Thoracic aorta (tissue), 2 donors: ENCODE measurements around the gene SULF2. TPM values are rescaled to one million over a fixed set of nuclear protein-coding genes. Genes with fewer than 3 reads are reported as not detected.

Experiments
- ATAC-seq: fragments of 150-250 bp; one replicate; pipeline ENCODE4 v1.8.0; 2017; ENCODE audit warnings: low read depth; ENCODE audit not compliant: insufficient number of reproducible peaks, low FRiP score
- DNase-seq: peaks from one replicate; pipeline ENCODE4 v3.0.0-alpha.2; 2020; ENCODE audit warnings: low spot score
- H3K27ac ChIP-seq, 2 donors: fragments of 200-600 bp; sonication (generic); 1 replicate in 1 of 2; 2 replicates in 1 of 2; pipeline ENCODE4 v1.5.1; 2016; ENCODE audit warnings: mild to moderate bottlenecking in 2 of 2, moderate library complexity in 2 of 2
- H3K27me3 ChIP-seq: fragments of 200-600 bp; sonication (generic); replicated peaks from 2 replicates; pipeline ENCODE4 v1.6.0; 2016; ENCODE audit warnings: mild to moderate bottlenecking; ENCODE audit not compliant: insufficient read depth
- H3K36me3 ChIP-seq: fragments of 200-600 bp; sonication (generic); one replicate; pipeline ENCODE4 v1.5.1; 2016
- H3K4me1 ChIP-seq, 2 donors: fragments of 200-600 bp; sonication (generic); 1 replicate in 1 of 2; 2 replicates in 1 of 2; pipeline versions ENCODE4 v1.5.1 to v1.6.0; 2016; ENCODE audit warnings: low read depth in 2 of 2, mild to moderate bottlenecking in 1 of 2; ENCODE audit not compliant: control insufficient read depth in 1 of 2
- H3K4me3 ChIP-seq: fragments of 200-600 bp; sonication (generic); 2 replicates; pipeline ENCODE4 v1.5.1; 2016; ENCODE audit warnings: mild to moderate bottlenecking
- H3K9me3 ChIP-seq: fragments of 200-600 bp; sonication (generic); 2 replicates; pipeline ENCODE4 v1.5.1; 2016
- CTCF ChIP-seq: fragments of 200-600 bp; sonication (generic); IDR thresholded peaks from one replicate; pipeline ENCODE4 v1.5.1; 2019; ENCODE audit warnings: antibody characterized with exemption
- total RNA-seq, 2 donors: library from RNA; depleted of rRNA; stranded (reverse); fragments of >200 nt; gene quantifications; one replicate each; pipeline versions ENCODE4 v1.1.0 to v1.2.3, GENCODE V29; 2016

SULF2 gene
- total RNA-seq, 2 donors from 2014 or later = 39.0 to 53.9 TPM

GRCh38 chr20:47675190-47676142, 109.8 kb downstream of the SULF2 start:
- Histone ChIP-seq H3K9me3 (no peaks in the 10 kb centered on the region), H3K36me3 (no peaks in the 10 kb centered on the region), H3K27me3 (no peaks in the 10 kb centered on the region), H3K4me3 (no peak overlapping the region), H3K4me1 (no peaks in the 10 kb centered on the region), H3K27ac (no peak overlapping the region)
- DNase-seq = no peak
- no peak for ATAC-seq
- no peak for TF ChIP-seq CTCF

GRCh38 chr20:47674686-47675085, 110.6 kb downstream of the SULF2 start:
- no peak overlapping the region for H3K27ac ChIP-seq
- H3K36me3 ChIP-seq = no peaks in the 10 kb centered on the region
- no peak for DNase-seq
- H3K9me3 ChIP-seq = no peaks in the 10 kb centered on the region
- H3K4me3 ChIP-seq = no peak overlapping the region
- TF ChIP-seq CTCF = no peak
- H3K4me1 ChIP-seq = no peaks in the 10 kb centered on the region
- ATAC-seq = no peak
- H3K27me3 ChIP-seq = no peaks in the 10 kb centered on the region

- ATAC-seq = no peak
- TF ChIP-seq CTCF = no peak
- no peak for DNase-seq
- H3K27ac ChIP-seq = no peak overlapping the region
- H3K9me3 ChIP-seq = no peaks in the 10 kb centered on the region
- H3K27me3 ChIP-seq = no peaks in the 10 kb centered on the region
- no peaks in the 10 kb centered on the region for H3K4me1 ChIP-seq
- H3K4me3 ChIP-seq = no peak overlapping the region
- H3K36me3 ChIP-seq = no peaks in the 10 kb centered on the region
Measured at GRCh38 chr20:47674145-47674544, 111.1 kb downstream of the SULF2 start.

GRCh38 chr20:47673671-47673955, 111.7 kb downstream of the SULF2 start:
- Histone ChIP-seq H3K27ac (no peak overlapping the region), H3K36me3 (no peaks in the 10 kb centered on the region), H3K27me3 (no peaks in the 10 kb centered on the region), H3K4me3 (no peak overlapping the region), H3K9me3 (no peaks in the 10 kb centered on the region), H3K4me1 (no peaks in the 10 kb centered on the region)
- no peak for TF ChIP-seq CTCF
- ATAC-seq (no peak), DNase-seq (no peak)

GRCh38 chr20:47672886-47673670, 112.2 kb downstream of the SULF2 start:
- no peak for TF ChIP-seq CTCF
- Histone ChIP-seq H3K27me3 (no peaks in the 10 kb centered on the region), H3K36me3 (no peaks in the 10 kb centered on the region), H3K9me3 (no peaks in the 10 kb centered on the region), H3K27ac (no peak overlapping the region), H3K4me1 (no peaks in the 10 kb centered on the region), H3K4me3 (no peak overlapping the region)
- no peak for DNase-seq
- no peak for ATAC-seq
